SU-DHL-6 (cell line): ENCODE measurements around the gene GINS3.

Experiments used
- H2AFZ ChIP-seq: fragments of 200-600 bp; sonication (generic); 2 replicates; pipeline ENCODE4 v1.6.1; 2014; ENCODE audit warnings: low read depth, mild to moderate bottlenecking, moderate library complexity, mixed read lengths, antibody characterized with exemption, low read length; ENCODE audit not compliant: severe bottlenecking
- H3F3A ChIP-seq: fragments of 200-600 bp; shearing (Covaris generic); 2 replicates; pipeline ENCODE4 v1.6.0; 2016; ENCODE audit warnings: antibody characterized with exemption, mild to moderate bottlenecking; ENCODE audit not compliant: insufficient read depth
- H3K27ac ChIP-seq: fragments of 200-600 bp; sonication (generic); 2 replicates; pipeline ENCODE4 v1.5.1; 2016; ENCODE audit warnings: low read depth, mild to moderate bottlenecking, low read length, moderate library complexity, mixed read lengths
- H3K27me3 ChIP-seq: fragments of 200-600 bp; sonication (generic), shearing (Covaris generic); 2 replicates; pipeline ENCODE4 v1.6.0; 2014; ENCODE audit warnings: mild to moderate bottlenecking, low read length
- H3K36me3 ChIP-seq: fragments of 200-600 bp; sonication (generic); 2 replicates; pipeline ENCODE4 v1.6.1; 2014; ENCODE audit warnings: mild to moderate bottlenecking, low read length, mixed read lengths
- H3K4me2 ChIP-seq: fragments of 300-600, 200-600 bp; shearing (Covaris generic), sonication (generic); 2 replicates; pipeline ENCODE4 v1.6.0; 2014; ENCODE audit warnings: low read length, low read depth, mild to moderate bottlenecking; ENCODE audit not compliant: poor library complexity, severe bottlenecking
- H3K4me3 ChIP-seq: fragments of 200-600 bp; sonication (generic); 2 replicates; pipeline ENCODE4 v1.5.1; 2014; ENCODE audit warnings: antibody characterized with exemption, low read length, mild to moderate bottlenecking, mixed read lengths; ENCODE audit not compliant: insufficient read depth, poor library complexity, severe bottlenecking
- H3K79me2 ChIP-seq: fragments of 200-600 bp; sonication (generic); 2 replicates; pipeline ENCODE4 v1.6.1; 2014; ENCODE audit warnings: mild to moderate bottlenecking, low read length, moderate library complexity; ENCODE audit not compliant: insufficient read depth
- H3K9ac ChIP-seq: fragments of 200-600 bp; sonication (generic); 2 replicates; pipeline ENCODE4 v1.7.0; 2014; ENCODE audit warnings: mild to moderate bottlenecking, low read length
- H3K9me2 ChIP-seq: fragments of 200-600 bp; sonication (generic); replicated peaks from 2 replicates; pipeline ENCODE4 v1.6.1; 2014; ENCODE audit warnings: low read length; ENCODE audit not compliant: insufficient read depth
- H3K9me3 ChIP-seq: fragments of 200-600 bp; sonication (generic); 2 replicates; pipeline ENCODE4 v1.6.1; 2014; ENCODE audit warnings: low read length, mixed read lengths; ENCODE audit not compliant: insufficient read depth
- H4K20me1 ChIP-seq: fragments of 200-600 bp; sonication (generic); 2 replicates; pipeline ENCODE4 v1.6.1; 2014; ENCODE audit warnings: low read depth, mild to moderate bottlenecking, antibody characterized with exemption, low read length, moderate library complexity, mixed read lengths
- CTCF ChIP-seq: fragments of 200-600 bp; sonication (generic); IDR thresholded peaks from one replicate; pipeline ENCODE4 v1.5.1; 2017; ENCODE audit warnings: antibody characterized with exemption, mild to moderate bottlenecking, low read length, moderate library complexity; ENCODE audit not compliant: insufficient read depth, poor library complexity, severe bottlenecking
- EZH2phosphoT487 ChIP-seq: fragments of 200-600 bp; sonication (generic), shearing (Covaris generic); conservative IDR thresholded peaks from 2 replicates; pipeline ENCODE4 v1.6.1; 2018; ENCODE audit warnings: mild to moderate bottlenecking, antibody characterized with exemption, low read length, moderate library complexity, mixed read lengths

GINS3 gene

GRCh38 chr16:58454178-58454577 lies 61.9 kb downstream of the GINS3 start:
- Histone ChIP-seq H3F3A (no peaks in the 10 kb centered on the region), H4K20me1 (no peaks in the 10 kb centered on the region; the same call in 1 of the 2 replicates)

GRCh38 chr16:58454856-58455255 lies 62.6 kb downstream of the GINS3 start:
- Histone ChIP-seq H3K4me3 (no peak overlapping the region), H4K20me1 (no peaks in the 10 kb centered on the region; the same call in 1 of the 2 replicates), H3K9ac (no peak overlapping the region), H3K9me3 (no peaks in the 10 kb centered on the region), H3K79me2 (no peaks in the 10 kb centered on the region), H3K27ac (no peak overlapping the region), H3K36me3 (no peaks in the 10 kb centered on the region), H3K9me2 (no peaks in the 10 kb centered on the region), H2AFZ (no peak overlapping the region), H3F3A (no peaks in the 10 kb centered on the region), H3K4me2 (no peak overlapping the region), H3K27me3 (no peaks in the 10 kb centered on the region)
- TF ChIP-seq CTCF, result no peak

More at GRCh38 chr16:58454178-58454577, 61.9 kb downstream of the GINS3 start:
- no peaks in the 10 kb centered on the region for H3K79me2 ChIP-seq
- no peaks in the 10 kb centered on the region for H3K9me3 ChIP-seq
- no peak overlapping the region for H3K27ac ChIP-seq
- no peak overlapping the region for H2AFZ ChIP-seq
- TF ChIP-seq EZH2phosphoT487 (no peak), CTCF (no peak)
- no peak overlapping the region for H3K4me3 ChIP-seq
- H3K36me3 ChIP-seq, result peaks cover under 1% of the 10 kb centered on the region; the same call in 1 of the 2 replicates
- H3K9ac ChIP-seq, result no peak overlapping the region
- H3K4me2 ChIP-seq, result no peak overlapping the region
- H3K27me3 ChIP-seq, result no peaks in the 10 kb centered on the region
- no peaks in the 10 kb centered on the region for H3K9me2 ChIP-seq
